Keratinocyte (primary cell): ENCODE data around the gene ZMIZ1. TPM values are rescaled to one million over a fixed set of nuclear protein-coding genes. Genes with fewer than 3 reads are reported as not detected.

Experiments
- DNase-seq: peaks from one replicate; pipeline ENCODE4 v3.0.0-alpha.2; 2011; ENCODE audit warnings: low read depth, missing footprints, low spot score
- FAIRE-seq: peaks from 2 replicates; lab custom pipeline; 2011; peaks lifted over from hg19 to GRCh38; lab: Jason Lieb, UNC
- H2AFZ ChIP-seq: 2 replicates; pipeline ENCODE4 v1.6.0; 2012; ENCODE audit warnings: low read length, control low read depth, inconsistent platforms; ENCODE audit not compliant: control insufficient read depth
- H3K27ac ChIP-seq: 2 replicates; pipeline ENCODE4 v1.5.1; 2011; ENCODE audit warnings: low read length; ENCODE audit not compliant: control insufficient read depth, insufficient read depth
- H3K27me3 ChIP-seq: 3 replicates; pipeline ENCODE4 v1.6.0; 2011; ENCODE audit warnings: low read length; ENCODE audit not compliant: control insufficient read depth, insufficient read depth; ENCODE audit errors: extremely low read depth
- H3K36me3 ChIP-seq, 2 experiments: 2 replicates in 1 of 2; 3 replicates in 1 of 2; pipeline ENCODE4 v1.5.1; 2011; ENCODE audit warnings: low read length in 2 of 2, mild to moderate bottlenecking in 1 of 2; ENCODE audit not compliant: control insufficient read depth in 2 of 2, insufficient read depth in 2 of 2; ENCODE audit errors: extremely low read depth in 1 of 2
- H3K4me1 ChIP-seq: 3 replicates; pipeline ENCODE4 v1.5.1; 2011; ENCODE audit warnings: low read length; ENCODE audit not compliant: control insufficient read depth, insufficient read depth; ENCODE audit errors: extremely low read depth
- H3K4me2 ChIP-seq: 3 replicates; pipeline ENCODE4 v1.6.0; 2011; ENCODE audit warnings: low read depth, low read length; ENCODE audit not compliant: control insufficient read depth, insufficient read depth; ENCODE audit errors: extremely low read depth
- H3K4me3 ChIP-seq, 3 experiments: fragments of 200-600 bp in 1 of 3; sonication (generic) in 1 of 3; 2 replicates in 2 of 3; 3 replicates in 1 of 3; pipeline ENCODE4 v1.5.1; 2011 to 2016; ENCODE audit warnings: low read length in 3 of 3, mild to moderate bottlenecking in 3 of 3, control low read depth in 2 of 3, inconsistent platforms in 1 of 3, low read depth in 1 of 3, mixed read lengths in 1 of 3, mixed run types in 1 of 3, moderate library complexity in 1 of 3; ENCODE audit not compliant: control insufficient read depth in 2 of 3, insufficient read depth in 2 of 3; ENCODE audit errors: extremely low read depth in 1 of 3
- H3K79me2 ChIP-seq: 2 replicates; pipeline ENCODE4 v1.6.0; 2012; ENCODE audit warnings: low read length; ENCODE audit not compliant: control insufficient read depth, insufficient read depth
- H3K9ac ChIP-seq: 3 replicates; pipeline ENCODE4 v1.6.0; 2011; ENCODE audit warnings: low read length; ENCODE audit not compliant: control insufficient read depth, insufficient read depth; ENCODE audit errors: extremely low read depth
- H3K9me1 ChIP-seq: 3 replicates; pipeline ENCODE4 v1.6.0; 2011; ENCODE audit warnings: low read length; ENCODE audit not compliant: control insufficient read depth, insufficient read depth; ENCODE audit errors: extremely low read depth
- H3K9me3 ChIP-seq: 2 replicates; pipeline ENCODE4 v1.5.1; 2012; ENCODE audit warnings: low read depth, low read length; ENCODE audit not compliant: control insufficient read depth
- H4K20me1 ChIP-seq: 3 replicates; pipeline ENCODE4 v1.6.0; 2011; ENCODE audit warnings: low read length; ENCODE audit not compliant: control insufficient read depth, insufficient read depth; ENCODE audit errors: extremely low read depth
- EZH2 ChIP-seq: IDR thresholded peaks from one replicate; pipeline ENCODE4 v1.6.1; 2012; ENCODE audit warnings: inconsistent platforms, mild to moderate bottlenecking, low read length, moderate library complexity
- dilution Hi-C: fragments of 300-500 bp; cut with MboI; formaldehyde crosslinking; loops from one replicate; pipeline ENCODE4 v1.7.0; 2020; ENCODE audit warnings: low sequenced_read_pairs; ENCODE audit not compliant: extremely low pct_ligation_motif_present
- polyA plus RNA-seq, 5 experiments: library from polyadenylated mRNA; depleted of rRNA in 3 of 5; stranded (reverse) in 3 of 5; stranded (forward) in 1 of 5; unstranded in 1 of 5; fragments of >200 nt; gene quantifications; 1 replicate in 1 of 5; 2 replicates in 3 of 5; 3 replicates in 1 of 5; pipeline versions ENCODE4 v1.2.1 to v1.2.3, GENCODE V29; 2011 to 2012; ENCODE audit warnings: missing spikeins in 2 of 5, low read depth in 1 of 5, low replicate concordance in 1 of 5
- TF ChIP-seq, protein P1 (sequence below), 3 experiments: IDR thresholded peaks in 1 of 3; conservative IDR thresholded peaks in 1 of 3; optimal IDR thresholded peaks in 1 of 3; 2 replicates in 2 of 3; 3 replicates in 1 of 3; pipeline versions ENCODE3 to v1.5.1; 2011; ENCODE audit warnings: low read length in 3 of 3, mild to moderate bottlenecking in 3 of 3, moderate library complexity in 2 of 3, control low read depth in 1 of 3, inconsistent platforms in 1 of 3; ENCODE audit not compliant: insufficient read depth in 2 of 3; ENCODE audit errors: extremely low read depth in 1 of 3

Gene ZMIZ1
- polyA plus RNA-seq, 1 donor (not counting 4 experiments of a cell fraction or from before 2014, with no cell fraction given): 1.8 TPM

DNA sequence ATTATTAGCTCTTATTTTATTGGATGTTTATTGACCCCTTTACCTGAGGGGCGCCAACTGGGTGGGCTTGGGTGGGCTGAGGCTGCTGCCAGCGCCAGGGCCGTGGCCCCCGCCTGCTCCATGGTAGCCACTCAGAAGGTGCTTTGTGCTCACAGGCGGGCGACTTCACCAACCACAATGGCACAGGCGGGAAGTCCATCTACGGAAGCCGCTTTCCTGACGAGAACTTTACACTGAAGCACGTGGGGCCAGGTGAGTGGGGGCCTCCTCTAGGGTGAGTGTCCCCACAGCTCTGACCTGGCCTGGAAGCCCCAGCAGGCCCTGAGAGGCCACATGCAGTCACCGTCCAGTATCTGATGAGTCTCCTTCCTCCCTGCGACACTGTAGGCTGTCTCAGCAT lies 282.6 kb downstream of the ZMIZ1 start:
- H4K20me1 ChIP-seq: peaks cover 29% of the 10 kb centered on the region

DNA sequence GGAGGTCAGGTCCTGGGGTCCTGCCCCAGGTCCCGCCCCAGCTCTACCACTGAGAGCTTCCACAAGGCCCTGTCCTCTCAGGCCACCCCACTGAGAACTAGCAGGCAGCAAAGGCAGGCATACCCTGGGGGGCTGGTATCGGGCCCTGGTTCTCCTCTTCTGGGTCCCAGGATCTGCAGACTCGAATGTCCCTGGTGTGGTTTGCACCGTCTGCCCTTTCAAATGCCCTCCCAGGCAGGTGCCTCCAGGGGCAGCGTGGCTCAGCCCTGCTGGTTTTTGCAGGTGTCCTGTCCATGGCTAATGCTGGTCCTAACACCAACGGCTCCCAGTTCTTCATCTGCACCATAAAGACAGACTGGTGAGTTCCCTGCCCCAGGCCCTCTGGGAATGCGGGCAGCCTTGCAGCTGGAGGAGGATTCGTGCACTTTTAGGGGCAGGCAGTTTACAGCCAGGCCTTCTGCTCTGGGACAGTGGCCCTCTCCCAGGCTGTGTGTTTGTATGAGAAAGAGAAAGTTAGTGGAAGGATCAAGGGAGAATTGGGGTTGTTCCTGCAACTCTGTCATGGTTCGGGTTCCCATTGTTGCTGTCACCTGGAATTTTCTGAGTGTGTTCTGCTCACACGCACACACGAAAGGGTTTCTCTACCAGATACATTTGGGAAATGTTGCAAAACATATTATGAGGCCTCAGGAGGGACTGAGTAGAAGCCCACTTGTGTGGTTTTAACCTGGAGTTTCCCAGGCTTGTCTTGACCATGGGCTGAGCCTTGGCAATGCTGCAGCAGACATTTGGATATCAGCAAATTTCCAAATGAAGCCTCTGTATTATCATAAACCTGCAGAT lies 283.5 kb downstream of the ZMIZ1 start:
- no peak overlapping the region for H3K27ac ChIP-seq
- H3K36me3 ChIP-seq: peaks cover 50 to 66% of the 10 kb centered on the region in 2 experiments
- peaks cover 29% of the 10 kb centered on the region for H4K20me1 ChIP-seq
- H3K4me1 ChIP-seq: peaks cover 22% of the 10 kb centered on the region
- H3K9ac ChIP-seq: no peak overlapping the region
- dilution Hi-C loops: no loop called here
- no peaks in the 10 kb centered on the region for H3K27me3 ChIP-seq
- H3K79me2 ChIP-seq: peaks cover 46% of the 10 kb centered on the region
- no peak for FAIRE-seq
- no peaks in the 10 kb centered on the region for H3K9me3 ChIP-seq
- H3K4me2 ChIP-seq: no peak overlapping the region
- H2AFZ ChIP-seq: no peak overlapping the region
- peaks cover 8% of the 10 kb centered on the region for H3K9me1 ChIP-seq
- TF ChIP-seq, protein P1, sequence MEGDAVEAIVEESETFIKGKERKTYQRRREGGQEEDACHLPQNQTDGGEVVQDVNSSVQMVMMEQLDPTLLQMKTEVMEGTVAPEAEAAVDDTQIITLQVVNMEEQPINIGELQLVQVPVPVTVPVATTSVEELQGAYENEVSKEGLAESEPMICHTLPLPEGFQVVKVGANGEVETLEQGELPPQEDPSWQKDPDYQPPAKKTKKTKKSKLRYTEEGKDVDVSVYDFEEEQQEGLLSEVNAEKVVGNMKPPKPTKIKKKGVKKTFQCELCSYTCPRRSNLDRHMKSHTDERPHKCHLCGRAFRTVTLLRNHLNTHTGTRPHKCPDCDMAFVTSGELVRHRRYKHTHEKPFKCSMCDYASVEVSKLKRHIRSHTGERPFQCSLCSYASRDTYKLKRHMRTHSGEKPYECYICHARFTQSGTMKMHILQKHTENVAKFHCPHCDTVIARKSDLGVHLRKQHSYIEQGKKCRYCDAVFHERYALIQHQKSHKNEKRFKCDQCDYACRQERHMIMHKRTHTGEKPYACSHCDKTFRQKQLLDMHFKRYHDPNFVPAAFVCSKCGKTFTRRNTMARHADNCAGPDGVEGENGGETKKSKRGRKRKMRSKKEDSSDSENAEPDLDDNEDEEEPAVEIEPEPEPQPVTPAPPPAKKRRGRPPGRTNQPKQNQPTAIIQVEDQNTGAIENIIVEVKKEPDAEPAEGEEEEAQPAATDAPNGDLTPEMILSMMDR (optimal IDR thresholded peaks at IDR 0.05 in 1 of 3, IDR thresholded peaks at IDR 0.05 in 1 of 3, conservative IDR thresholded peaks at IDR 0.05 in 1 of 3; ENCODE audit: extremely low read depth in 1 of 3, insufficient read depth in 2 of 3, low read length in 3 of 3): no peak
- TF ChIP-seq EZH2: no peak
- no peak overlapping the region for H3K4me3 ChIP-seq
- no peak for DNase-seq

More for the DNA sequence above, 282.6 kb downstream of the ZMIZ1 start:
- DNase-seq: no peak
- TF ChIP-seq, protein P1 (optimal IDR thresholded peaks at IDR 0.05 in 1 of 3, IDR thresholded peaks at IDR 0.05 in 1 of 3, conservative IDR thresholded peaks at IDR 0.05 in 1 of 3; ENCODE audit: extremely low read depth in 1 of 3, insufficient read depth in 2 of 3, low read length in 3 of 3): no peak
- TF ChIP-seq EZH2: no peak
- H3K9me3 ChIP-seq: no peaks in the 10 kb centered on the region
- no peak overlapping the region for H3K4me2 ChIP-seq
- peaks cover 28% of the 10 kb centered on the region for H3K4me1 ChIP-seq
- no peak overlapping the region for H3K4me3 ChIP-seq
- H3K27me3 ChIP-seq: no peaks in the 10 kb centered on the region
- no peak overlapping the region for H3K27ac ChIP-seq
- no peak overlapping the region for H2AFZ ChIP-seq
- dilution Hi-C loops: no loop called here
- peaks cover 46% of the 10 kb centered on the region for H3K79me2 ChIP-seq
- H3K36me3 ChIP-seq: peaks cover 50 to 66% of the 10 kb centered on the region in 2 experiments
- peaks cover 8% of the 10 kb centered on the region for H3K9me1 ChIP-seq
- FAIRE-seq: no peak
- no peak overlapping the region for H3K9ac ChIP-seq
